Fibroblast of lung (primary cell): Measurements from ENCODE around the gene TAF11. TPM values are rescaled to one million over a fixed set of nuclear protein-coding genes. Genes with fewer than 3 reads are reported as not detected.
"Not testable (repeated sequence)": the region's sequence is repeated elsewhere in the genome, so short reads cannot be mapped to it uniquely, and the experiment has no call there.

Experiments
- DNase-seq, 2 donors: peaks; one replicate each; pipeline versions ENCODE4 v3.0.0 to v3.0.0-alpha.2; 2010; ENCODE audit warnings: low read depth in 2 of 2
- H2AFZ ChIP-seq: 2 replicates; pipeline ENCODE4 v1.5.1; 2012; ENCODE audit warnings: low read length, control low read depth, inconsistent platforms
- H3K27ac ChIP-seq: 2 replicates; pipeline ENCODE4 v1.5.1; 2011; ENCODE audit warnings: low read length, control low read depth; ENCODE audit not compliant: insufficient read depth
- H3K27me3 ChIP-seq: 2 replicates; pipeline ENCODE4 v1.5.1; 2011; ENCODE audit warnings: mild to moderate bottlenecking, low read length; ENCODE audit not compliant: control insufficient read depth, insufficient read depth
- H3K36me3 ChIP-seq: 2 replicates; pipeline ENCODE4 v1.5.1; 2011; ENCODE audit warnings: low read length; ENCODE audit not compliant: control insufficient read depth, insufficient read depth
- H3K4me1 ChIP-seq: 2 replicates; pipeline ENCODE4 v1.5.1; 2011; ENCODE audit warnings: low read length; ENCODE audit not compliant: control insufficient read depth, insufficient read depth; ENCODE audit errors: extremely low read depth
- H3K4me2 ChIP-seq: 2 replicates; pipeline ENCODE4 v1.5.1; 2011; ENCODE audit warnings: low read length, control low read depth; ENCODE audit not compliant: insufficient read depth; ENCODE audit errors: extremely low read depth
- H3K4me3 ChIP-seq, 4 experiments: fragments of 200-600 bp in 1 of 4; sonication (generic) in 1 of 4; replicated peaks in 1 of 4; 2 replicates each; pipeline ENCODE4 v1.5.1; 2011 to 2016; ENCODE audit warnings: low read length in 4 of 4, low read depth in 3 of 4, mild to moderate bottlenecking in 3 of 4, control low read depth in 2 of 4, inconsistent platforms in 1 of 4, mixed read lengths in 1 of 4; ENCODE audit not compliant: insufficient read depth in 1 of 4; ENCODE audit errors: control extremely low read depth in 1 of 4
- H3K79me2 ChIP-seq: 2 replicates; pipeline ENCODE4 v1.5.1; 2012; ENCODE audit warnings: mild to moderate bottlenecking, low read length, inconsistent platforms; ENCODE audit not compliant: control insufficient read depth, insufficient read depth
- H3K9ac ChIP-seq: 2 replicates; pipeline ENCODE4 v1.5.1; 2011; ENCODE audit warnings: mild to moderate bottlenecking, low read length, control low read depth; ENCODE audit not compliant: insufficient read depth
- H3K9me3 ChIP-seq: 2 replicates; pipeline ENCODE4 v1.5.1; 2012; ENCODE audit warnings: low read depth, low read length; ENCODE audit not compliant: control insufficient read depth, insufficient read depth
- H4K20me1 ChIP-seq: 2 replicates; pipeline ENCODE4 v1.5.1; 2011; ENCODE audit warnings: low read length; ENCODE audit not compliant: control insufficient read depth, insufficient read depth; ENCODE audit errors: extremely low read depth
- EZH2 ChIP-seq: IDR thresholded peaks from 2 replicates; pipeline ENCODE4 v1.5.1; 2012; ENCODE audit warnings: low read length, control low read depth, mild to moderate bottlenecking; ENCODE audit errors: missing control alignments
- polyA plus RNA-seq, 2 donors: library from polyadenylated mRNA; depleted of rRNA in 1 of 2; stranded (reverse) in 1 of 2; unstranded in 1 of 2; fragments of >200 nt; gene quantifications; 2 replicates each; pipeline ENCODE4 v1.2.1, GENCODE V29; 2011 to 2012; ENCODE audit warnings: missing spikeins in 1 of 2
- total RNA-seq: library from RNA; depleted of rRNA; stranded (reverse); fragments of >200 nt; gene quantifications from 2 replicates; pipeline ENCODE4 v1.2.1, GENCODE V29; 2014
- TF ChIP-seq, protein P1 (sequence below), 2 donors: IDR thresholded peaks in 1 of 2; conservative IDR thresholded peaks in 1 of 2; 1 replicate in 1 of 2; 2 replicates in 1 of 2; pipeline ENCODE4 v1.5.1; 2011 to 2012; ENCODE audit warnings: low read length in 2 of 2, control low read depth in 1 of 2, inconsistent platforms in 1 of 2, low read depth in 1 of 2, mild to moderate bottlenecking in 1 of 2

TAF11 gene
- total and polyA plus RNA-seq, 2 donors (not counting 1 experiment from before 2014, with no cell fraction given) = 13.9 to 35.6 TPM

DNA sequence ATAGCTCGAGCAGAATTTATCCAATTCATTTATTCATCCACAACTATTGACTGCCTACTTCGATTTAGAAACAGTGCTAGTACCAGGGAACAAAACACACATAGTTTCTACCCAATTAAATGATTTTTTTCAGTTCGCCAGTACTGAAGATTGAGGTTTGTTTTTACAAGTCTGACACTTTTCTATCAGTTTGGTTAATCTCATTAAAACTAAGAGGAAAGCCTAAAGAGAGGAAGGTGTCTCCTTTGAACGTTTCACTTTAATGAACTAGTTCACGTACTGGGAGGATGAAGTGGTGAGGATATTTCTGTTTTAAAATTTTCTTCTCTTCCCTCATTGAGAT is 643 bp upstream of the TAF11 start:
- H2AFZ ChIP-seq = peak overlapping the region; percentile 77
- H3K9ac ChIP-seq = no peak overlapping the region
- no peaks in the 10 kb centered on the region for H4K20me1 ChIP-seq
- H3K9me3 ChIP-seq = no peaks in the 10 kb centered on the region
- no peaks in the 10 kb centered on the region for H3K27me3 ChIP-seq
- peak overlapping the region; percentile 87 to 100 (median 92) for H3K4me3 ChIP-seq
- H3K4me2 ChIP-seq = peak overlapping the region; percentile 99
- H3K36me3 ChIP-seq = no peaks in the 10 kb centered on the region
- H3K4me1 ChIP-seq = no peaks in the 10 kb centered on the region
- peak overlapping the region; percentile 94 for H3K27ac ChIP-seq
- DNase-seq = no peak
- peaks cover 15% of the 10 kb centered on the region for H3K79me2 ChIP-seq
- no peak for TF ChIP-seq EZH2
- TF ChIP-seq, protein P1, sequence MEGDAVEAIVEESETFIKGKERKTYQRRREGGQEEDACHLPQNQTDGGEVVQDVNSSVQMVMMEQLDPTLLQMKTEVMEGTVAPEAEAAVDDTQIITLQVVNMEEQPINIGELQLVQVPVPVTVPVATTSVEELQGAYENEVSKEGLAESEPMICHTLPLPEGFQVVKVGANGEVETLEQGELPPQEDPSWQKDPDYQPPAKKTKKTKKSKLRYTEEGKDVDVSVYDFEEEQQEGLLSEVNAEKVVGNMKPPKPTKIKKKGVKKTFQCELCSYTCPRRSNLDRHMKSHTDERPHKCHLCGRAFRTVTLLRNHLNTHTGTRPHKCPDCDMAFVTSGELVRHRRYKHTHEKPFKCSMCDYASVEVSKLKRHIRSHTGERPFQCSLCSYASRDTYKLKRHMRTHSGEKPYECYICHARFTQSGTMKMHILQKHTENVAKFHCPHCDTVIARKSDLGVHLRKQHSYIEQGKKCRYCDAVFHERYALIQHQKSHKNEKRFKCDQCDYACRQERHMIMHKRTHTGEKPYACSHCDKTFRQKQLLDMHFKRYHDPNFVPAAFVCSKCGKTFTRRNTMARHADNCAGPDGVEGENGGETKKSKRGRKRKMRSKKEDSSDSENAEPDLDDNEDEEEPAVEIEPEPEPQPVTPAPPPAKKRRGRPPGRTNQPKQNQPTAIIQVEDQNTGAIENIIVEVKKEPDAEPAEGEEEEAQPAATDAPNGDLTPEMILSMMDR (conservative IDR thresholded peaks at IDR 0.05 in 1 of 2, IDR thresholded peaks at IDR 0.05 in 1 of 2; ENCODE audit: low read depth in 1 of 2, low read length in 2 of 2) = no peak

DNA sequence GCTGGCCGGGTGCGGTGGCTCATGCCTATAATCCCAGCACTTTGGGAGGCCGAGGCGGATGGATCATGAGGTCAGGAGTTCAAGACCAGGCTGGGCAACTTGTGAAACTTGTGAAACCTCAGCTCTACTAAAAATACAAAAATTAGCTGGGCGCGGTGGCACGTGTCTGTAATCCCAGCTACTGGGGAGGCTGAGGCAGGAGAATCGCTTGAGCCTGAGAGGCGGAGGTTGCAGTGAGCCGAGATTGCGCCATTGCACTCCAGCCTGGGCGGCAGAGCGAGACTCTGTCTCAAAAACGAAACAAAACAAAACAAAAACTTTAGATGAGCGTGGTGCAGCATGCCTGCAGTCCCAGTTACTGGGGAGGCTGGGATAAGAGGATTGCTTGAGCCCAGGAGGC is 2.0 kb downstream of the TAF11 start:
- not testable (repeated sequence) for H3K4me3 ChIP-seq, H2AFZ ChIP-seq, H4K20me1 ChIP-seq, DNase-seq, H3K27ac ChIP-seq, H3K27me3 ChIP-seq, H3K9ac ChIP-seq, H3K36me3 ChIP-seq, H3K9me3 ChIP-seq, H3K4me2 ChIP-seq, H3K4me1 ChIP-seq
- peaks cover 15% of the 10 kb centered on the region for H3K79me2 ChIP-seq

DNA sequence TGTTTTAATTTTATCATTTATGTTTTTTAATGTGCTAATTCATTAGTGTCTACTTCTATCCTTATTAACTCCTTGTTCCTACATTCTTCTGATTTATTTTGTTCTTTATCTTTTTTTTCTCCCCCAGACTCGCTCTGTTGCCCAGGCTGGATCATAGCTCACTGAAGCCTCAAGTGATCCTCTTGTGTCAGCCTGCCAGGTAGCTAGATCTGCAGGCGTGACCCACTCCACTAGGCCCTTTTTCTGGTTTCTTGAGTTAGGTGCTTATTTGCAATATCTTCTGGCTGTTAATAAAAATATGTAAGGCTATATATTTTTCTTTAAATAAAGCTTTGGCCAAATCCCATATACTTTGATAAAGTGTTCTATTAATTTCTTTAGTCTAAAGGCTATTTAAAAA is 2.8 kb downstream of the TAF11 start:
- no peak overlapping the region for H3K27ac ChIP-seq

DNA sequence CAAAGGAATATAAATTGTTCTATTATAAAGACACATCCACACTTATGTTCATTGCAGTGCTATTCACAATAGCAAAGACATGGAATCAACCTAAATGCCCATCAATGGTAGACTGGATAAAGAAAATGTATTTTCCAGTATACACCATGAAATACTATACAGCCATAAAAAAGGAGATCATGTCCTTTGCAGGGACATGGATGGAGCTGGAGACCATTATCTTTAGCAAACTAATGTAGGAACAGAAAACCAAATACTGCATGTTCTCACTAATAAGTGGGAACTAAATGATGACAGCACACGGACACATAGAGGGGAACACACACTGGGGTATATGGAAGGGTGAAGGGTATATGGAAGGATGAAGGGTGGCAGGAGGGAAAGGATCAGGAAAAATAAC is 3.8 kb downstream of the TAF11 start:
- not testable (repeated sequence) for H3K4me2 ChIP-seq, H2AFZ ChIP-seq, H3K9ac ChIP-seq, H3K4me1 ChIP-seq, H3K9me3 ChIP-seq, H3K27me3 ChIP-seq, H3K4me3 ChIP-seq, H3K27ac ChIP-seq, DNase-seq, H3K36me3 ChIP-seq, H4K20me1 ChIP-seq
- peaks cover 15% of the 10 kb centered on the region for H3K79me2 ChIP-seq

More for the DNA sequence above, 2.8 kb downstream of the TAF11 start:
- peaks cover 15% of the 10 kb centered on the region for H3K79me2 ChIP-seq
- H3K4me3 ChIP-seq = no peak overlapping the region
- no peaks in the 10 kb centered on the region for H3K9me3 ChIP-seq
- no peaks in the 10 kb centered on the region for H3K4me1 ChIP-seq
- no peak overlapping the region for H2AFZ ChIP-seq
- H4K20me1 ChIP-seq = no peaks in the 10 kb centered on the region
- H3K36me3 ChIP-seq = no peaks in the 10 kb centered on the region
- H3K9ac ChIP-seq = no peak overlapping the region
- no peaks in the 10 kb centered on the region for H3K27me3 ChIP-seq
- no peak overlapping the region for H3K4me2 ChIP-seq
- no peak for TF ChIP-seq EZH2
- TF ChIP-seq, protein P1 (conservative IDR thresholded peaks at IDR 0.05 in 1 of 2, IDR thresholded peaks at IDR 0.05 in 1 of 2; ENCODE audit: low read depth in 1 of 2, low read length in 2 of 2) = no peak
- DNase-seq = no peak
